GM23338 (cell line): Measurements from ENCODE around the gene NXN. TPM values are rescaled to one million over a fixed set of nuclear protein-coding genes. Genes with fewer than 3 reads are reported as not detected.
A peak's percentile ranks its signal among the peaks of the same experiment; 100 is the strongest.

Experiments used
- ATAC-seq: fragments of 200-7000 bp; cut with Tn5 transposase; 3 replicates; pipeline ENCODE4 v1.9.1; 2020
- DNase-seq: peaks from one replicate; pipeline ENCODE4 v3.0.0-alpha.2; 2015; ENCODE audit warnings: low spot score
- H2AFZ ChIP-seq: fragments of 200-600 bp; sonication (generic); 2 replicates; pipeline ENCODE4 v1.8.0; 2016; ENCODE audit warnings: antibody characterized with exemption, mild to moderate bottlenecking, moderate library complexity
- H3F3A ChIP-seq: fragments of 200-600 bp; sonication (generic); replicated peaks from 2 replicates; pipeline ENCODE4 v1.8.0; 2017; ENCODE audit warnings: antibody characterized with exemption, mixed run types, low read depth
- H3K27ac ChIP-seq: fragments of 200-600 bp; sonication (generic); 2 replicates; pipeline ENCODE4 v1.6.1; 2016; ENCODE audit warnings: low read depth
- H3K27me3 ChIP-seq: fragments of 200-600 bp; sonication (generic); 2 replicates; pipeline ENCODE4 v1.8.0; 2016; ENCODE audit warnings: mild to moderate bottlenecking, mixed run types, moderate library complexity; ENCODE audit not compliant: insufficient read depth
- H3K36me3 ChIP-seq: fragments of 200-600 bp; sonication (generic); 2 replicates; pipeline ENCODE4 v1.8.0; 2016; ENCODE audit warnings: mild to moderate bottlenecking; ENCODE audit not compliant: insufficient read depth
- H3K4me1 ChIP-seq: fragments of 200-600 bp; sonication (generic); 2 replicates; pipeline ENCODE4 v1.8.0; 2016; ENCODE audit warnings: mild to moderate bottlenecking, moderate library complexity; ENCODE audit not compliant: insufficient read depth
- H3K4me2 ChIP-seq: fragments of 200-600 bp; sonication (generic); 2 replicates; pipeline ENCODE4 v1.7.1; 2017; ENCODE audit warnings: mixed run types
- H3K4me3 ChIP-seq: fragments of 200-600 bp; sonication (generic); 2 replicates; pipeline ENCODE4 v1.6.1; 2016; ENCODE audit warnings: mixed run types
- H3K79me2 ChIP-seq: fragments of 200-600 bp; sonication (generic); replicated peaks from 2 replicates; pipeline ENCODE4 v1.8.0; 2017; ENCODE audit warnings: mild to moderate bottlenecking; ENCODE audit not compliant: insufficient read depth
- H3K9me2 ChIP-seq: fragments of 200-600 bp; sonication (generic); 2 replicates; pipeline ENCODE4 v1.8.0; 2017; ENCODE audit not compliant: insufficient read depth
- H4K20me1 ChIP-seq: fragments of 200-600 bp; sonication (generic); replicated peaks from 2 replicates; pipeline ENCODE4 v1.8.0; 2017; ENCODE audit warnings: mild to moderate bottlenecking; ENCODE audit not compliant: insufficient read depth
- H3K27ac Mint-ChIP-seq: 2 replicates; pipeline ENCODE4 v1.8.0; 2020; ENCODE audit warnings: inconsistent platforms, mild to moderate bottlenecking, moderate library complexity, mixed read lengths
- H3K27me3 Mint-ChIP-seq: 3 replicates; pipeline ENCODE4 v1.8.0; 2022; ENCODE audit warnings: low read depth, mild to moderate bottlenecking, moderate library complexity, mixed read lengths, inconsistent platforms; ENCODE audit not compliant: insufficient read depth, poor library complexity
- H3K36me3 Mint-ChIP-seq: 3 replicates; pipeline ENCODE4 v1.8.0; 2021; ENCODE audit warnings: low read depth, mild to moderate bottlenecking, inconsistent platforms, moderate library complexity, mixed read lengths
- H3K4me1 Mint-ChIP-seq: 3 replicates; pipeline ENCODE4 v1.8.0; 2020; ENCODE audit warnings: mild to moderate bottlenecking, inconsistent platforms, mixed read lengths
- H3K4me3 Mint-ChIP-seq: 3 replicates; pipeline ENCODE4 v1.8.0; 2021; ENCODE audit warnings: moderate library complexity, mild to moderate bottlenecking, inconsistent platforms, mixed read lengths
- H3K9me3 Mint-ChIP-seq: 3 replicates; pipeline ENCODE4 v1.8.0; 2020; ENCODE audit warnings: moderate library complexity, mild to moderate bottlenecking, inconsistent platforms, mixed read lengths
- CREB1 ChIP-seq: fragments of 250-450 bp; sonication (Bioruptor Pico); IDR thresholded peaks from 2 replicates; pipeline ENCODE4 v1.5.0; 2020; ENCODE audit warnings: low read depth, mild to moderate bottlenecking, moderate library complexity
- EZH2 ChIP-seq: fragments of 200-600 bp; sonication (generic); IDR thresholded peaks from one replicate; pipeline ENCODE4 v1.8.0; 2017; ENCODE audit warnings: antibody characterized with exemption, mild to moderate bottlenecking, low read depth; ENCODE audit not compliant: unreplicated experiment
- EZH2phosphoT487 ChIP-seq: fragments of 200-600 bp; sonication (generic); IDR thresholded peaks from one replicate; pipeline ENCODE4 v1.8.1; 2018; ENCODE audit warnings: antibody characterized with exemption; ENCODE audit not compliant: unreplicated experiment
- JUNB ChIP-seq: IDR thresholded peaks from one replicate; pipeline ENCODE4 v1.6.1; 2016; ENCODE audit warnings: antibody characterized with exemption; ENCODE audit not compliant: unreplicated experiment
- NANOG ChIP-seq: IDR thresholded peaks from 2 replicates; pipeline ENCODE4 v1.6.1; 2016; ENCODE audit warnings: antibody characterized with exemption, borderline replicate concordance
- POLR2AphosphoS5 ChIP-seq: IDR thresholded peaks from 2 replicates; pipeline ENCODE4 v1.6.1; 2016; ENCODE audit warnings: antibody characterized with exemption, low read depth
- STAT1 ChIP-seq: IDR thresholded peaks from one replicate; pipeline ENCODE4 v1.6.1; 2016; ENCODE audit warnings: antibody characterized with exemption; ENCODE audit not compliant: unreplicated experiment
- ZNF114 ChIP-seq: fragments of 250-450 bp; sonication (Bioruptor Pico); IDR thresholded peaks from 2 replicates; pipeline ENCODE4 v1.5.0; 2020; ENCODE audit warnings: mild to moderate bottlenecking, moderate library complexity
- ZNF331 ChIP-seq: fragments of 250-450 bp; sonication (Bioruptor Pico); IDR thresholded peaks from 2 replicates; pipeline ENCODE4 v1.5.0; 2020; ENCODE audit warnings: low read depth, mild to moderate bottlenecking, moderate library complexity
- polyA plus RNA-seq: library from polyadenylated mRNA; unstranded; fragments of >200 nt; fragmentation: Nextera tagmentation; extraction: Ambion mirVana; gene quantifications from 2 replicates; pipeline ENCODE4 v1.2.1, GENCODE V29; 2016
- total RNA-seq: library from RNA; depleted of rRNA; stranded (reverse); fragments of >200 nt; shearing (Covaris generic); gene quantifications from 2 replicates; pipeline ENCODE4 v1.2.3, GENCODE V29; 2014
- TF ChIP-seq, protein P1 (sequence below): IDR thresholded peaks from one replicate; pipeline ENCODE4 v1.6.1; 2018; ENCODE audit warnings: antibody characterized with exemption; ENCODE audit not compliant: unreplicated experiment
- TF ChIP-seq, protein P2 (sequence below): fragments of 250-450 bp; sonication (Bioruptor Pico); IDR thresholded peaks from 2 replicates; pipeline ENCODE4 v1.5.0; 2020; ENCODE audit warnings: mild to moderate bottlenecking, moderate library complexity
- TF ChIP-seq, protein P3 (sequence below), 2 experiments: fragments of 200-600 bp in 1 of 2; sonication (generic) in 1 of 2; conservative IDR thresholded peaks; 2 replicates each; pipeline versions ENCODE4 v1.5.1 to v1.6.1; 2016 to 2017; ENCODE audit warnings: antibody characterized with exemption in 2 of 2, low read depth in 2 of 2, mild to moderate bottlenecking in 2 of 2, moderate library complexity in 1 of 2
- TF ChIP-seq, protein P4 (sequence below): IDR thresholded peaks from 2 replicates; pipeline ENCODE4 v1.6.1; 2016; ENCODE audit warnings: antibody characterized with exemption

The NXN gene
- total and polyA plus RNA-seq, 2 experiments from 2014 or later = 31.8 to 105 TPM

DNA sequence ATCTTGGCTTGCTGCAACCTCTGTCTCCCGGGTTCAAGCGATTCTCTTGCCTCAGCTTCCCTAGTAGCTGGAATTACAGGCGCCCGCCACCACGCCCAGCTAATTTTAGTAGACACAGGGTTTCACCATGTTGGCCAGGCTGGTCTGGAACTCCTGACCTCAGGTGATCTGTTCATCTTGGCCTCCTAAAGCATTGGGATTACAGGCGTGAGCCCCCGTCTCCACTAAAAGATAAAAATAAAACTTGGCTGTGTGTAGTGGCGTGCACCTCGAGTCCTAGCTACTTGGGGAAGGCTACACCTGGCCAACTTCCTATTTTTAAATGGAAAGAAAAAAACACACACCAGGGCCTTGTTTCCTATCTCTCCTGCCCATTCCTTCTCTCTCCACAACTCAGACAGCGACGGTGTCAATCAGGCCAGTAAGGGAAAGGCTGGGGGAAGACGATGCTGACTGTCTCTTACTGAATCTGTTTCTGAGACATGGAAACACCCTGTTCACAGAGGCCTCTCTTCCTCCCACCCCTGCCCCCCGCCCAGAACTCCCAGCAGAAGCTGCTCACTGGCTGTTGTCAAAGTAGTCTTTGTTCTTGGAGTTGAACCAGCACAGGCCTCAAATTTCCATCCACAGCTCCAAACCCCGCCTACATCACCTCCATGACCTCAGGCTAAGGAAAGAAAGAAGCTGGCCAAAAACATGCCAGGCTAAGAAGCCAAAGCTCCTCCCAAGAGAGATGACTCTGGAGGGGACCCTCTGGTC lies 96.6 kb downstream of the NXN start:
- H3K27ac Mint-ChIP-seq = peak overlapping the region; percentile 85
- H3K4me1 Mint-ChIP-seq = peaks cover 49% of the 10 kb centered on the region
- H3K27ac ChIP-seq = peak overlapping the region; percentile 85
- DNase-seq (peak; percentile 53), ATAC-seq (peak; percentile 35)
- TF ChIP-seq, protein P1, sequence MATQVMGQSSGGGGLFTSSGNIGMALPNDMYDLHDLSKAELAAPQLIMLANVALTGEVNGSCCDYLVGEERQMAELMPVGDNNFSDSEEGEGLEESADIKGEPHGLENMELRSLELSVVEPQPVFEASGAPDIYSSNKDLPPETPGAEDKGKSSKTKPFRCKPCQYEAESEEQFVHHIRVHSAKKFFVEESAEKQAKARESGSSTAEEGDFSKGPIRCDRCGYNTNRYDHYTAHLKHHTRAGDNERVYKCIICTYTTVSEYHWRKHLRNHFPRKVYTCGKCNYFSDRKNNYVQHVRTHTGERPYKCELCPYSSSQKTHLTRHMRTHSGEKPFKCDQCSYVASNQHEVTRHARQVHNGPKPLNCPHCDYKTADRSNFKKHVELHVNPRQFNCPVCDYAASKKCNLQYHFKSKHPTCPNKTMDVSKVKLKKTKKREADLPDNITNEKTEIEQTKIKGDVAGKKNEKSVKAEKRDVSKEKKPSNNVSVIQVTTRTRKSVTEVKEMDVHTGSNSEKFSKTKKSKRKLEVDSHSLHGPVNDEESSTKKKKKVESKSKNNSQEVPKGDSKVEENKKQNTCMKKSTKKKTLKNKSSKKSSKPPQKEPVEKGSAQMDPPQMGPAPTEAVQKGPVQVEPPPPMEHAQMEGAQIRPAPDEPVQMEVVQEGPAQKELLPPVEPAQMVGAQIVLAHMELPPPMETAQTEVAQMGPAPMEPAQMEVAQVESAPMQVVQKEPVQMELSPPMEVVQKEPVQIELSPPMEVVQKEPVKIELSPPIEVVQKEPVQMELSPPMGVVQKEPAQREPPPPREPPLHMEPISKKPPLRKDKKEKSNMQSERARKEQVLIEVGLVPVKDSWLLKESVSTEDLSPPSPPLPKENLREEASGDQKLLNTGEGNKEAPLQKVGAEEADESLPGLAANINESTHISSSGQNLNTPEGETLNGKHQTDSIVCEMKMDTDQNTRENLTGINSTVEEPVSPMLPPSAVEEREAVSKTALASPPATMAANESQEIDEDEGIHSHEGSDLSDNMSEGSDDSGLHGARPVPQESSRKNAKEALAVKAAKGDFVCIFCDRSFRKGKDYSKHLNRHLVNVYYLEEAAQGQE = no peak
- TF ChIP-seq ZNF114 (CRISPR knock-in tag) (no peak), JUNB (no peak), POLR2AphosphoS5 (no peak), NANOG (no peak), STAT1 (no peak), ZNF331 (CRISPR knock-in tag) (no peak), EZH2 (no peak), EZH2phosphoT487 (no peak), CREB1 (no peak)
- TF ChIP-seq, protein P2, sequence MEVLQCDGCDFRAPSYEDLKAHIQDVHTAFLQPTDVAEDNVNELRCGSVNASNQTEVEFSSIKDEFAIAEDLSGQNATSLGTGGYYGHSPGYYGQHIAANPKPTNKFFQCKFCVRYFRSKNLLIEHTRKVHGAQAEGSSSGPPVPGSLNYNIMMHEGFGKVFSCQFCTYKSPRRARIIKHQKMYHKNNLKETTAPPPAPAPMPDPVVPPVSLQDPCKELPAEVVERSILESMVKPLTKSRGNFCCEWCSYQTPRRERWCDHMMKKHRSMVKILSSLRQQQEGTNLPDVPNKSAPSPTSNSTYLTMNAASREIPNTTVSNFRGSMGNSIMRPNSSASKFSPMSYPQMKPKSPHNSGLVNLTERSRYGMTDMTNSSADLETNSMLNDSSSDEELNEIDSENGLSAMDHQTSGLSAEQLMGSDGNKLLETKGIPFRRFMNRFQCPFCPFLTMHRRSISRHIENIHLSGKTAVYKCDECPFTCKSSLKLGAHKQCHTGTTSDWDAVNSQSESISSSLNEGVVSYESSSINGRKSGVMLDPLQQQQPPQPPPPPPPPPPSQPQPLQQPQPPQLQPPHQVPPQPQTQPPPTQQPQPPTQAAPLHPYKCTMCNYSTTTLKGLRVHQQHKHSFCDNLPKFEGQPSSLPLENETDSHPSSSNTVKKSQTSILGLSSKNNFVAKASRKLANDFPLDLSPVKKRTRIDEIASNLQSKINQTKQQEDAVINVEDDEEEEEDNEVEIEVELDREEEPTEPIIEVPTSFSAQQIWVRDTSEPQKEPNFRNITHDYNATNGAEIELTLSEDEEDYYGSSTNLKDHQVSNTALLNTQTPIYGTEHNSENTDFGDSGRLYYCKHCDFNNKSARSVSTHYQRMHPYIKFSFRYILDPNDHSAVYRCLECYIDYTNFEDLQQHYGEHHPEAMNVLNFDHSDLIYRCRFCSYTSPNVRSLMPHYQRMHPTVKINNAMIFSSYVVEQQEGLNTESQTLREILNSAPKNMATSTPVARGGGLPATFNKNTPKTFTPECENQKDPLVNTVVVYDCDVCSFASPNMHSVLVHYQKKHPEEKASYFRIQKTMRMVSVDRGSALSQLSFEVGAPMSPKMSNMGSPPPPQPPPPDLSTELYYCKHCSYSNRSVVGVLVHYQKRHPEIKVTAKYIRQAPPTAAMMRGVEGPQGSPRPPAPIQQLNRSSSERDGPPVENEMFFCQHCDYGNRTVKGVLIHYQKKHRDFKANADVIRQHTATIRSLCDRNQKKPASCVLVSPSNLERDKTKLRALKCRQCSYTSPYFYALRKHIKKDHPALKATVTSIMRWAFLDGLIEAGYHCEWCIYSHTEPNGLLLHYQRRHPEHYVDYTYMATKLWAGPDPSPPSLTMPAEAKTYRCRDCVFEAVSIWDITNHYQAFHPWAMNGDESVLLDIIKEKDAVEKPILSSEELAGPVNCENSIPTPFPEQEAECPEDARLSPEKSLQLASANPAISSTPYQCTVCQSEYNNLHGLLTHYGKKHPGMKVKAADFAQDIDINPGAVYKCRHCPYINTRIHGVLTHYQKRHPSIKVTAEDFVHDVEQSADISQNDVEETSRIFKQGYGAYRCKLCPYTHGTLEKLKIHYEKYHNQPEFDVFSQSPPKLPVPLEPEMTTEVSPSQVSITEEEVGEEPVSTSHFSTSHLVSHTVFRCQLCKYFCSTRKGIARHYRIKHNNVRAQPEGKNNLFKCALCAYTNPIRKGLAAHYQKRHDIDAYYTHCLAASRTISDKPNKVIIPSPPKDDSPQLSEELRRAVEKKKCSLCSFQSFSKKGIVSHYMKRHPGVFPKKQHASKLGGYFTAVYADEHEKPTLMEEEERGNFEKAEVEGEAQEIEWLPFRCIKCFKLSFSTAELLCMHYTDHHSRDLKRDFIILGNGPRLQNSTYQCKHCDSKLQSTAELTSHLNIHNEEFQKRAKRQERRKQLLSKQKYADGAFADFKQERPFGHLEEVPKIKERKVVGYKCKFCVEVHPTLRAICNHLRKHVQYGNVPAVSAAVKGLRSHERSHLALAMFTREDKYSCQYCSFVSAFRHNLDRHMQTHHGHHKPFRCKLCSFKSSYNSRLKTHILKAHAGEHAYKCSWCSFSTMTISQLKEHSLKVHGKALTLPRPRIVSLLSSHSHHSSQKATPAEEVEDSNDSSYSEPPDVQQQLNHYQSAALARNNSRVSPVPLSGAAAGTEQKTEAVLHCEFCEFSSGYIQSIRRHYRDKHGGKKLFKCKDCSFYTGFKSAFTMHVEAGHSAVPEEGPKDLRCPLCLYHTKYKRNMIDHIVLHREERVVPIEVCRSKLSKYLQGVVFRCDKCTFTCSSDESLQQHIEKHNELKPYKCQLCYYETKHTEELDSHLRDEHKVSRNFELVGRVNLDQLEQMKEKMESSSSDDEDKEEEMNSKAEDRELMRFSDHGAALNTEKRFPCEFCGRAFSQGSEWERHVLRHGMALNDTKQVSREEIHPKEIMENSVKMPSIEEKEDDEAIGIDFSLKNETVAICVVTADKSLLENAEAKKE (CRISPR knock-in tag) = no peak
- TF ChIP-seq, protein P3, sequence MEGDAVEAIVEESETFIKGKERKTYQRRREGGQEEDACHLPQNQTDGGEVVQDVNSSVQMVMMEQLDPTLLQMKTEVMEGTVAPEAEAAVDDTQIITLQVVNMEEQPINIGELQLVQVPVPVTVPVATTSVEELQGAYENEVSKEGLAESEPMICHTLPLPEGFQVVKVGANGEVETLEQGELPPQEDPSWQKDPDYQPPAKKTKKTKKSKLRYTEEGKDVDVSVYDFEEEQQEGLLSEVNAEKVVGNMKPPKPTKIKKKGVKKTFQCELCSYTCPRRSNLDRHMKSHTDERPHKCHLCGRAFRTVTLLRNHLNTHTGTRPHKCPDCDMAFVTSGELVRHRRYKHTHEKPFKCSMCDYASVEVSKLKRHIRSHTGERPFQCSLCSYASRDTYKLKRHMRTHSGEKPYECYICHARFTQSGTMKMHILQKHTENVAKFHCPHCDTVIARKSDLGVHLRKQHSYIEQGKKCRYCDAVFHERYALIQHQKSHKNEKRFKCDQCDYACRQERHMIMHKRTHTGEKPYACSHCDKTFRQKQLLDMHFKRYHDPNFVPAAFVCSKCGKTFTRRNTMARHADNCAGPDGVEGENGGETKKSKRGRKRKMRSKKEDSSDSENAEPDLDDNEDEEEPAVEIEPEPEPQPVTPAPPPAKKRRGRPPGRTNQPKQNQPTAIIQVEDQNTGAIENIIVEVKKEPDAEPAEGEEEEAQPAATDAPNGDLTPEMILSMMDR (conservative IDR thresholded peaks at IDR 0.05; ENCODE audit: low read depth in 2 of 2) = no peak
- TF ChIP-seq, protein P4, sequence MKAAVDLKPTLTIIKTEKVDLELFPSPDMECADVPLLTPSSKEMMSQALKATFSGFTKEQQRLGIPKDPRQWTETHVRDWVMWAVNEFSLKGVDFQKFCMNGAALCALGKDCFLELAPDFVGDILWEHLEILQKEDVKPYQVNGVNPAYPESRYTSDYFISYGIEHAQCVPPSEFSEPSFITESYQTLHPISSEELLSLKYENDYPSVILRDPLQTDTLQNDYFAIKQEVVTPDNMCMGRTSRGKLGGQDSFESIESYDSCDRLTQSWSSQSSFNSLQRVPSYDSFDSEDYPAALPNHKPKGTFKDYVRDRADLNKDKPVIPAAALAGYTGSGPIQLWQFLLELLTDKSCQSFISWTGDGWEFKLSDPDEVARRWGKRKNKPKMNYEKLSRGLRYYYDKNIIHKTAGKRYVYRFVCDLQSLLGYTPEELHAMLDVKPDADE = no peak
- H4K20me1 ChIP-seq = peaks cover 17% of the 10 kb centered on the region
- no peaks in the 10 kb centered on the region for H3K27me3 ChIP-seq
- no peak overlapping the region for H3K4me3 Mint-ChIP-seq
- H3K4me2 ChIP-seq = 0 out of 2 replicates have a peak overlapping the region, but pooled peaks have one; percentile 43
- no peaks in the 10 kb centered on the region for H3K9me2 ChIP-seq
- H3K9me3 Mint-ChIP-seq = no peaks in the 10 kb centered on the region; the same call in 2 of the 3 replicates
- no peaks in the 10 kb centered on the region for H3K36me3 ChIP-seq
- H3K27me3 Mint-ChIP-seq = peaks cover 6% of the 10 kb centered on the region
- peaks cover 45% of the 10 kb centered on the region for H3K4me1 ChIP-seq
- peaks cover 75% of the 10 kb centered on the region for H3K79me2 ChIP-seq
- 0 out of 3 replicates have a peak, but pooled peaks cover 3% of the 10 kb centered on the region for H3K36me3 Mint-ChIP-seq
- no peak overlapping the region for H2AFZ ChIP-seq
- no peak overlapping the region for H3K4me3 ChIP-seq
- H3F3A ChIP-seq = 0 out of 2 replicates have a peak, but pooled peaks cover 5% of the 10 kb centered on the region
